ENCODE results near the gene HIRA. TPM values are rescaled to one million over a fixed set of nuclear protein-coding genes. Genes with fewer than 3 reads are reported as not detected.

Gene HIRA
- polyA plus RNA-seq, 3 donors: 1.8 to 20.7 (median 2.6) TPM

- no peak for TF ChIP-seq CTCF (IDR thresholded peaks at IDR 0.05)
- intact Hi-C loops (cut with micrococcal nuclease): loop anchor here in 1 of 2 donors (10.0 kb wide), 1 partner anchor 62 kb away; no protein-coding TSS in a partner anchor
- Mint-ChIP-seq H3K36me3 (peaks cover 93 to 98% of the 10 kb centered on the region in 2 donors), H3K4me3 (no peak overlapping the region), H3K27ac (no peak overlapping the region), H3K27me3 (ENCODE audit: low read depth in 3 of 3) (peaks cover 0 to 5% (median 0%) of the 10 kb centered on the region in 3 donors), H3K9me3 (no peaks in the 10 kb centered on the region), H3K4me1 (no peaks in the 10 kb centered on the region)
- H3K4me2 ChIP-seq (replicated peaks; ENCODE audit: extremely low read depth, low read length, poor library complexity, severe bottlenecking): no peak overlapping the region
- no peak overlapping the region for H2AFZ ChIP-seq (ENCODE audit: insufficient read depth, low read depth, low read length, poor library complexity, severe bottlenecking)
- H3K27ac ChIP-seq (ENCODE audit: low read depth in 1 of 2, low read length in 2 of 2): no peak overlapping the region
- no peaks in the 10 kb centered on the region for H3K9me3 ChIP-seq (replicated peaks in 1 of 2; ENCODE audit: control insufficient read depth in 1 of 2, insufficient read depth in 1 of 2, low read length in 2 of 2)
- no peaks in the 10 kb centered on the region for H3K27me3 ChIP-seq (ENCODE audit: control insufficient read depth in 2 of 2, insufficient read depth in 2 of 2, low read length in 2 of 2)
- WGBS (ENCODE audit: insufficient coverage): 95% methylated on average over 6 of the region's 9 CpGs
- peaks cover 14% of the 10 kb centered on the region for H4K20me1 ChIP-seq (ENCODE audit: insufficient read depth, low read length)
- no peak overlapping the region for H3K4me3 ChIP-seq (replicated peaks in 1 of 3; ENCODE audit: low read depth in 2 of 3, low read length in 3 of 3)
- peaks cover 92 to 100% of the 10 kb centered on the region in 2 donors for H3K36me3 ChIP-seq (replicated peaks in 1 of 2; ENCODE audit: control insufficient read depth in 1 of 2, insufficient read depth in 2 of 2, low read length in 2 of 2)
- DNase-seq: no peak
- H3K4me1 ChIP-seq (ENCODE audit: control insufficient read depth in 1 of 2, insufficient read depth in 2 of 2, low read length in 2 of 2): no peaks in the 10 kb centered on the region
- H3K79me2 ChIP-seq (ENCODE audit: insufficient read depth, low read length): no peaks in the 10 kb centered on the region
- H3K9ac ChIP-seq (ENCODE audit: insufficient read depth, low read length, poor library complexity, severe bottlenecking): no peak overlapping the region
Measured at GRCh38 chr22:19466848-19467752, 35.6 kb upstream of the HIRA start.

- Histone ChIP-seq H3K9ac (ENCODE audit: insufficient read depth, low read length, poor library complexity, severe bottlenecking) (no peak overlapping the region), H3K27ac (ENCODE audit: low read depth in 1 of 2, low read length in 2 of 2) (no peak overlapping the region), H2AFZ (ENCODE audit: insufficient read depth, low read depth, low read length, poor library complexity, severe bottlenecking) (no peak overlapping the region), H3K4me1 (ENCODE audit: control insufficient read depth in 1 of 2, insufficient read depth in 2 of 2, low read length in 2 of 2) (no peaks in the 10 kb centered on the region), H3K9me3 (replicated peaks in 1 of 2; ENCODE audit: control insufficient read depth in 1 of 2, insufficient read depth in 1 of 2, low read length in 2 of 2) (no peaks in the 10 kb centered on the region), H3K4me2 (replicated peaks; ENCODE audit: extremely low read depth, low read length, poor library complexity, severe bottlenecking) (no peak overlapping the region), H3K36me3 (replicated peaks in 1 of 2; ENCODE audit: control insufficient read depth in 1 of 2, insufficient read depth in 2 of 2, low read length in 2 of 2) (peaks cover 86 to 100% of the 10 kb centered on the region in 2 donors), H3K4me3 (replicated peaks in 1 of 3; ENCODE audit: low read depth in 2 of 3, low read length in 3 of 3) (no peak overlapping the region), H4K20me1 (ENCODE audit: insufficient read depth, low read length) (peaks cover 8% of the 10 kb centered on the region), H3K27me3 (ENCODE audit: control insufficient read depth in 2 of 2, insufficient read depth in 2 of 2, low read length in 2 of 2) (no peaks in the 10 kb centered on the region), H3K79me2 (ENCODE audit: insufficient read depth, low read length) (no peaks in the 10 kb centered on the region)
- no peak overlapping the region for H3K4me3 Mint-ChIP-seq
- peaks cover 90 to 98% of the 10 kb centered on the region in 2 donors for H3K36me3 Mint-ChIP-seq
- H3K27ac Mint-ChIP-seq: no peak overlapping the region
- no peaks in the 10 kb centered on the region for H3K4me1 Mint-ChIP-seq
- DNase-seq: no peak
- H3K9me3 Mint-ChIP-seq: no peaks in the 10 kb centered on the region
- intact Hi-C loops (cut with micrococcal nuclease): loop anchor here in 1 of 2 donors (10.0 kb wide), 1 partner anchor 61 kb away; no protein-coding TSS in a partner anchor
- WGBS (ENCODE audit: insufficient coverage): 97% methylated on average over 9 of the region's 14 CpGs
- TF ChIP-seq CTCF (IDR thresholded peaks at IDR 0.05): no peak
- H3K27me3 Mint-ChIP-seq (ENCODE audit: low read depth in 3 of 3): peaks cover 0 to 5% (median 0%) of the 10 kb centered on the region in 3 donors
Measured at GRCh38 chr22:19466126-19466716, 34.7 kb upstream of the HIRA start.
